Breast epithelium (tissue), 3 donors: Measurements from ENCODE around the gene TRAFD1.

Source experiments
- POLR2A ChIP-seq: fragments of 450-650 bp; IDR thresholded peaks from one replicate; pipeline ENCODE4 v1.6.1; 2016; ENCODE audit warnings: antibody characterized with exemption, mild to moderate bottlenecking, moderate library complexity
- POLR2AphosphoS5 ChIP-seq, 3 donors: sonication (generic); formaldehyde crosslinking; IDR thresholded peaks; one replicate each; pipeline ENCODE4 v1.6.1; 2017; ENCODE audit warnings: antibody characterized with exemption in 3 of 3
- TF ChIP-seq, protein P1 (sequence below), 3 donors: fragments of 450-650 bp; IDR thresholded peaks; one replicate each; pipeline ENCODE4 v1.5.1; 2016 to 2017; ENCODE audit warnings: antibody characterized with exemption in 3 of 3, mild to moderate bottlenecking in 3 of 3, moderate library complexity in 3 of 3

DNA sequence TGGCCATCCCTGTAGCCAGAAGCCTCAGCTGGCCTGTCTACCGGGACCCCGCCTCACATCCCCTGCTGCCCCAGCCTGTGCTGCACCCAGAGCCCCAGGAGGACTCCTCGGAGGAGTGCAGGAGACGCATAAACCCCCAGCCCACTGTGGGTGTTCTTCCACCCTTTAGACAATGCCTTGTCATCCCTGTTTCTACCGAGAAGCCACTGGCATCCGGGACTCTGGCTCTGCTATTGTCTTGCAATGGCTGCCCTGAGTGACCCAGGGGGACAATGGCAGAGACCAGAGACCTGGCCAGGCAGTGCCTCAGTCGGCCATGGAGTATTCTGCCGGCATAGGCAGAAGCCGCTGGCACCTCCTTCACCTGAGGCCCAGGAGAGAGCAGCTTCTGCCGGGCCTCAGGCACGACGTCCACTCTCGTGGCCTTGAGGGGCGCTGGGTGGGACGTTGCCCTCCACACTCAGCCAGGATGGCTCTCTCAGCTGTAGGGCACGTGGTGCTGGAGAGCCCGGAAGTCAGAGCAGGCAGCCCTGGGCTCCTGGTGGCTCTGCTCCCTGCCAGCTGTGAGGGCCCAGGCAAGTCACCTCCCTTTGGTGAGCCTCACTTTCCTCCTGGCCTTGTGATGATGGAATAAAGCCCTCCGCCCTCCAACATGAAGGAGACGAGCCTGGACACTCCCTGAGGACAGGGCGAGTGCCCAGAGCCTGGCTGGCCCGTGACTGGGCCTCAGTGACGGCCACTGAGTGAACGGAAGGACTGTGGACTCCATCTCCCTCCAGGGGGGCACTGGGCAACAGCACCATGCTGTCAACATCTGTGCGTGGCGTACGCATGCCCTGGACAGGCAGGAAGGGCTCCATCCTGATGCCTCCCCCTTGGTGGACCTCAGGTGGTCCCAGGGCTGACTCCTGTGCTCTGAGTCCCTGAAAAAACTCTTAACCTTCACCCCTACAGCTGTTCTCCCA is 41.0 kb downstream of the TRAFD1 start:
- no peak for TF ChIP-seq POLR2AphosphoS5 (IDR thresholded peaks at IDR 0.05)
- TF ChIP-seq POLR2A, result no peak
- TF ChIP-seq, protein P1, sequence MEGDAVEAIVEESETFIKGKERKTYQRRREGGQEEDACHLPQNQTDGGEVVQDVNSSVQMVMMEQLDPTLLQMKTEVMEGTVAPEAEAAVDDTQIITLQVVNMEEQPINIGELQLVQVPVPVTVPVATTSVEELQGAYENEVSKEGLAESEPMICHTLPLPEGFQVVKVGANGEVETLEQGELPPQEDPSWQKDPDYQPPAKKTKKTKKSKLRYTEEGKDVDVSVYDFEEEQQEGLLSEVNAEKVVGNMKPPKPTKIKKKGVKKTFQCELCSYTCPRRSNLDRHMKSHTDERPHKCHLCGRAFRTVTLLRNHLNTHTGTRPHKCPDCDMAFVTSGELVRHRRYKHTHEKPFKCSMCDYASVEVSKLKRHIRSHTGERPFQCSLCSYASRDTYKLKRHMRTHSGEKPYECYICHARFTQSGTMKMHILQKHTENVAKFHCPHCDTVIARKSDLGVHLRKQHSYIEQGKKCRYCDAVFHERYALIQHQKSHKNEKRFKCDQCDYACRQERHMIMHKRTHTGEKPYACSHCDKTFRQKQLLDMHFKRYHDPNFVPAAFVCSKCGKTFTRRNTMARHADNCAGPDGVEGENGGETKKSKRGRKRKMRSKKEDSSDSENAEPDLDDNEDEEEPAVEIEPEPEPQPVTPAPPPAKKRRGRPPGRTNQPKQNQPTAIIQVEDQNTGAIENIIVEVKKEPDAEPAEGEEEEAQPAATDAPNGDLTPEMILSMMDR (IDR thresholded peaks at IDR 0.05), result no peak
